Panc1 (cell line): ENCODE data around the gene CERS1. TPM values are rescaled to one million over a fixed set of nuclear protein-coding genes. Genes with fewer than 3 reads are reported as not detected.
A peak's percentile ranks its signal among the peaks of the same experiment; 100 is the strongest.

Experiments
- ATAC-seq: fragments of 200-7000 bp; cut with Tn5 transposase; 2 replicates; pipeline ENCODE4 v1.9.1; 2020; ENCODE audit warnings: mild to moderate bottlenecking, moderate library complexity
- BruUV-seq: library from RNA; stranded (reverse); fragments of 400-500 nt; replicated peaks from 2 replicates; lab custom pipeline; 2021; lab: Mats Ljungman, UMichigan
- CTCF ChIA-PET: fragments of 300-600 bp; sonication (Branson Sonifier 250); formaldehyde crosslinking; loops from one replicate; lab custom pipeline; 2022; ENCODE audit warnings: antibody characterized with exemption; lab: Charles Lee
- POLR2A ChIA-PET: fragments of 300-600 bp; sonication (Branson Sonifier 250); formaldehyde crosslinking; loops from one replicate; lab custom pipeline; 2022; ENCODE audit warnings: antibody characterized with exemption; lab: Charles Lee
- DNase-seq: peaks from one replicate; pipeline ENCODE4 v3.0.0-alpha.2; 2010; ENCODE audit warnings: low read depth, low spot score
- H3K27ac ChIP-seq: 2 replicates; pipeline ENCODE4 v1.5.1; 2011; ENCODE audit warnings: mild to moderate bottlenecking, low read length, inconsistent platforms
- H3K27me3 ChIP-seq: fragments of 200-500 bp; sonication (Bioruptor generic); 2 replicates; pipeline ENCODE4 v1.6.0; 2014; ENCODE audit warnings: low read length, inconsistent platforms; ENCODE audit not compliant: control insufficient read depth, insufficient read depth
- H3K36me3 ChIP-seq: fragments of 200-500 bp; sonication (Bioruptor generic); 2 replicates; pipeline ENCODE4 v1.5.1; 2014; ENCODE audit warnings: inconsistent platforms, mild to moderate bottlenecking, low read length, moderate library complexity; ENCODE audit not compliant: control insufficient read depth, insufficient read depth
- H3K4me1 ChIP-seq: 2 replicates; pipeline ENCODE4 v1.5.1; 2011; ENCODE audit warnings: inconsistent platforms, mild to moderate bottlenecking, low read length, moderate library complexity; ENCODE audit not compliant: control insufficient read depth, insufficient read depth
- H3K4me3 ChIP-seq, 2 experiments: 2 replicates each; pipeline ENCODE4 v1.5.1; 2011 to 2012; ENCODE audit warnings: low read depth in 2 of 2, low read length in 2 of 2, mild to moderate bottlenecking in 2 of 2, inconsistent platforms in 1 of 2, moderate library complexity in 1 of 2
- H3K9me3 ChIP-seq: fragments of 200-500 bp; sonication (Bioruptor generic); 2 replicates; pipeline ENCODE4 v1.5.1; 2014; ENCODE audit warnings: low read depth, mild to moderate bottlenecking, inconsistent platforms, low read length, moderate library complexity; ENCODE audit not compliant: control insufficient read depth, insufficient read depth
- CTCF ChIP-seq: fragments of 450-650 bp; IDR thresholded peaks from 2 replicates; pipeline ENCODE4 v1.5.1; 2017; ENCODE audit warnings: mild to moderate bottlenecking
- POLR2AphosphoS5 ChIP-seq: IDR thresholded peaks from 2 replicates; pipeline ENCODE4 v1.6.1; 2012; ENCODE audit warnings: mild to moderate bottlenecking, low read depth, low read length, moderate library complexity
- REST ChIP-seq, 2 experiments: IDR thresholded peaks; 2 replicates each; pipeline ENCODE4 v1.6.1; 2011 to 2012; ENCODE audit warnings: low read depth in 2 of 2, control low read depth in 1 of 2, low read length in 1 of 2, mild to moderate bottlenecking in 1 of 2, moderate library complexity in 1 of 2; ENCODE audit not compliant: insufficient read depth in 1 of 2
- SIN3A ChIP-seq: IDR thresholded peaks from 2 replicates; pipeline ENCODE4 v1.6.1; 2012; ENCODE audit warnings: low read depth, mild to moderate bottlenecking, low read length, moderate library complexity, borderline replicate concordance; ENCODE audit not compliant: insufficient read depth
- TCF7L2 ChIP-seq: IDR thresholded peaks from 2 replicates; pipeline ENCODE4 v1.6.1; 2011; ENCODE audit warnings: mild to moderate bottlenecking, low read depth, low read length, inconsistent platforms
- in situ Hi-C: cut with HindIII; loops from 2 replicates; pipeline ENCODE4 v1.10.0; 2016; ENCODE audit warnings: low sequenced_read_pairs, low pct_unique_long_range_greater_than_20kb
- intact Hi-C: fragments of 100-400 bp; cut with micrococcal nuclease; formaldehyde crosslinking; loops from one replicate; pipeline ENCODE4 v1.10.0; 2022; ENCODE audit not compliant: unreplicated experiment
- total RNA-seq: library from RNA; stranded (reverse); gene quantifications from one replicate; pipeline ENCODE4 v1.2.1, GENCODE V29; 2021; ENCODE audit not compliant: unreplicated experiment

CERS1 gene
- total RNA-seq, 1 experiment from 2014 or later: 4.5 TPM

GRCh38 chr19:18897094-18898029 is 1.4 kb upstream of the CERS1 start:
- Histone ChIP-seq H3K36me3 (no peaks in the 10 kb centered on the region), H3K27me3 (no peaks in the 10 kb centered on the region), H3K9me3 (no peaks in the 10 kb centered on the region), H3K4me3 (no peak overlapping the region), H3K4me1 (no peaks in the 10 kb centered on the region; the same call in 1 of the 2 replicates), H3K27ac (no peak overlapping the region)
- in situ Hi-C loops: no loop called here
- ATAC-seq: no peak
- no peak for DNase-seq
- CTCF ChIA-PET: no interaction called here
- intact Hi-C loops: no loop called here
- TF ChIP-seq SIN3A (no peak), CTCF (no peak), REST (IDR thresholded peaks at IDR 0.05; ENCODE audit: insufficient read depth in 1 of 2, low read depth in 2 of 2, low read length in 1 of 2) (no peak), POLR2AphosphoS5 (no peak), TCF7L2 (no peak)
- BruUV-seq: no TSS peak
- POLR2A ChIA-PET: no interaction called here

GRCh38 chr19:18896421-18896841 is 473 bp upstream of the CERS1 start:
- Histone ChIP-seq H3K9me3 (no peaks in the 10 kb centered on the region), H3K4me3 (no peak overlapping the region), H3K27me3 (no peaks in the 10 kb centered on the region), H3K4me1 (no peaks in the 10 kb centered on the region; the same call in 1 of the 2 replicates), H3K27ac (no peak overlapping the region), H3K36me3 (no peaks in the 10 kb centered on the region)
- intact Hi-C loops: no loop called here
- BruUV-seq: no TSS peak
- TF ChIP-seq REST (IDR thresholded peaks at IDR 0.05; ENCODE audit: insufficient read depth in 1 of 2, low read depth in 2 of 2, low read length in 1 of 2) (no peak), CTCF (no peak), POLR2AphosphoS5 (no peak), SIN3A (no peak), TCF7L2 (no peak)
- ChIA-PET CTCF (interaction anchor here (0.9 kb wide), 1 partner anchor 91 kb away, joined by 4 read pairs; no protein-coding TSS in a partner anchor), POLR2A (no interaction called here)
- in situ Hi-C loops: no loop called here
- DNase-seq (no peak), ATAC-seq (peak; percentile 39)
